Activated CD8-positive, alpha-beta T cell treated with anti-CD3 and anti-CD28 coated beads for 36 hours (primary cell): ENCODE data around the gene CCL27. TPM values are rescaled to one million over a fixed set of nuclear protein-coding genes. Genes with fewer than 3 reads are reported as not detected.

Source experiments
- ATAC-seq: fragments of 200-7000 bp; cut with Tn5 transposase; one replicate; pipeline ENCODE4 v1.10.0; 2021; ENCODE audit warnings: mild to moderate bottlenecking, moderate library complexity
- CTCF ChIA-PET: fragments of 350-600 bp; sonication (Branson Sonifier 250); formaldehyde crosslinking; loops from one replicate; lab custom pipeline; 2021; ENCODE audit warnings: antibody characterized with exemption; lab: Charles Lee
- POLR2A ChIA-PET: fragments of 350-600 bp; sonication (Branson Sonifier 250); formaldehyde crosslinking; loops from one replicate; lab custom pipeline; 2021; ENCODE audit warnings: antibody characterized with exemption; lab: Charles Lee
- DNase-seq: peaks from one replicate; pipeline ENCODE4 v3.0.0-alpha.2; 2020
- H3K27ac Mint-ChIP-seq: one replicate; pipeline ENCODE4 v1.8.0; 2021; ENCODE audit warnings: mild to moderate bottlenecking, mixed read lengths
- H3K27me3 Mint-ChIP-seq: one replicate; pipeline ENCODE4 v1.8.0; 2021; ENCODE audit warnings: mixed read lengths
- H3K36me3 Mint-ChIP-seq: one replicate; pipeline ENCODE4 v1.8.0; 2021; ENCODE audit warnings: low read depth, mixed read lengths
- H3K4me1 Mint-ChIP-seq: one replicate; pipeline ENCODE4 v1.8.0; 2021; ENCODE audit warnings: low read depth, mixed read lengths
- H3K4me3 Mint-ChIP-seq: one replicate; pipeline ENCODE4 v1.8.0; 2021; ENCODE audit warnings: mild to moderate bottlenecking, moderate library complexity, mixed read lengths
- H3K9me3 Mint-ChIP-seq: one replicate; pipeline ENCODE4 v1.8.0; 2021; ENCODE audit warnings: mixed read lengths
- CTCF ChIP-seq: fragments of 200-600 bp; IDR thresholded peaks from one replicate; pipeline ENCODE4 v1.8.0; 2022; ENCODE audit warnings: antibody characterized with exemption, mild to moderate bottlenecking
- intact Hi-C: fragments of 100-400 bp; cut with micrococcal nuclease; formaldehyde crosslinking; loops from one replicate; pipeline ENCODE4 v1.10.0; 2022
- total RNA-seq, 2 experiments: library from RNA; stranded (reverse); gene quantifications; one replicate each; pipeline ENCODE4 v1.2.3, GENCODE V29; 2021

CCL27 gene
- total RNA-seq, 2 experiments from 2014 or later = 0.43 TPM; not detected in 1

- no peaks in the 10 kb centered on the region for H3K27me3 Mint-ChIP-seq
- intact Hi-C loops = no loop called here
Observed at GRCh38 chr9:34707130-34707529, 44.7 kb upstream of the CCL27 start.

GRCh38 chr9:34701769-34702736 lies 39.6 kb upstream of the CCL27 start:
- Mint-ChIP-seq H3K4me3 (peak overlapping the region; percentile 69), H3K27ac (peak overlapping the region; percentile 16), H3K4me1 (peaks cover 6% of the 10 kb centered on the region), H3K27me3 (peaks cover 12% of the 10 kb centered on the region), H3K9me3 (no peaks in the 10 kb centered on the region), H3K36me3 (no peaks in the 10 kb centered on the region)
- ATAC-seq (peak; percentile 82), DNase-seq (peak; percentile 88)
- ChIA-PET POLR2A (interaction anchor here (0.7 to 1.0 kb wide), 3 partner anchors 16 to 76 kb away, joined by 3 to 5 read pairs (median 3); no protein-coding TSS in a partner anchor), CTCF (interaction anchor here (0.5 to 5.9 kb wide), 62 partner anchors 9 to 696 kb away, joined by 3 to 56 read pairs (median 4); partner anchors contain the start of genes CCL19, CCL27, DCTN3 and GALT)
- peak; percentile 97 for TF ChIP-seq CTCF
- intact Hi-C loops = no loop called here

More at GRCh38 chr9:34707130-34707529, 44.7 kb upstream of the CCL27 start:
- no peak for ATAC-seq
- POLR2A ChIA-PET = no interaction called here
- Mint-ChIP-seq H3K4me3 (no peak overlapping the region), H3K9me3 (no peaks in the 10 kb centered on the region), H3K36me3 (no peaks in the 10 kb centered on the region), H3K4me1 (no peaks in the 10 kb centered on the region), H3K27ac (no peak overlapping the region)
- no peak for DNase-seq
- CTCF ChIA-PET = no interaction called here
- TF ChIP-seq CTCF = no peak

GRCh38 chr9:34701023-34701768 lies 38.7 kb upstream of the CCL27 start:
- Mint-ChIP-seq H3K4me3 (peak overlapping the region; percentile 69), H3K27ac (peak overlapping the region; percentile 32), H3K9me3 (no peaks in the 10 kb centered on the region), H3K4me1 (peaks cover 6% of the 10 kb centered on the region), H3K27me3 (peaks cover 12% of the 10 kb centered on the region), H3K36me3 (no peaks in the 10 kb centered on the region)
- peak; percentile 84 for DNase-seq
- intact Hi-C loops = no loop called here
- POLR2A ChIA-PET = no interaction called here
- peak; percentile 93 for ATAC-seq
- CTCF ChIA-PET = interaction anchor here (0.6 to 5.9 kb wide), 17 partner anchors 9 to 771 kb away, joined by 3 to 56 read pairs (median 17); partner anchors contain the start of genes CCL19, CCL27, GALT and SIGMAR1
- peak; percentile 80 for TF ChIP-seq CTCF

- intact Hi-C loops = no loop called here
- ChIA-PET POLR2A (interaction anchor here (0.6 to 0.9 kb wide), 2 partner anchors 35 to 645 kb away, joined by 3 read pairs; no protein-coding TSS in a partner anchor), CTCF (interaction anchor here (1.0 to 4.3 kb wide), 3 partner anchors 7 to 30 kb away, joined by 3 to 33 read pairs (median 3); no protein-coding TSS in a partner anchor)
- no peak for ATAC-seq
- Mint-ChIP-seq H3K36me3 (no peaks in the 10 kb centered on the region), H3K9me3 (no peaks in the 10 kb centered on the region), H3K27ac (no peak overlapping the region), H3K4me1 (no peaks in the 10 kb centered on the region), H3K27me3 (peaks cover 4% of the 10 kb centered on the region), H3K4me3 (no peak overlapping the region)
- no peak for TF ChIP-seq CTCF
- no peak for DNase-seq
Observed at GRCh38 chr9:34694811-34695210, 32.4 kb upstream of the CCL27 start.
